Osteoblast (primary cell): ENCODE measurements around the gene TRIM14. TPM values are rescaled to one million over a fixed set of nuclear protein-coding genes. Genes with fewer than 3 reads are reported as not detected.

ENCODE experiments used
- DNase-seq: peaks from one replicate; pipeline ENCODE4 v3.0.0; 2011; ENCODE audit warnings: low spot score, mixed read lengths; ENCODE audit not compliant: insufficient read length; ENCODE audit errors: missing footprints
- H2AFZ ChIP-seq: 2 replicates; pipeline ENCODE4 v1.6.0; 2011; ENCODE audit warnings: mild to moderate bottlenecking, low read length
- H3K27ac ChIP-seq: 2 replicates; pipeline ENCODE4 v1.5.1; 2011; ENCODE audit warnings: mild to moderate bottlenecking, low read depth, low read length, moderate library complexity
- H3K27me3 ChIP-seq: 2 replicates; pipeline ENCODE4 v1.6.0; 2012; ENCODE audit warnings: mild to moderate bottlenecking, control low read depth, inconsistent platforms, low read length, moderate library complexity; ENCODE audit not compliant: insufficient read depth
- H3K36me3 ChIP-seq: 2 replicates; pipeline ENCODE4 v1.5.1; 2011; ENCODE audit warnings: mild to moderate bottlenecking, low read length, control low read depth, moderate library complexity; ENCODE audit not compliant: insufficient read depth
- H3K4me1 ChIP-seq: 2 replicates; pipeline ENCODE4 v1.5.1; 2011; ENCODE audit warnings: mild to moderate bottlenecking, low read length, control low read depth, moderate library complexity; ENCODE audit not compliant: insufficient read depth
- H3K4me2 ChIP-seq: 2 replicates; pipeline ENCODE4 v1.6.0; 2011; ENCODE audit warnings: mild to moderate bottlenecking, low read length; ENCODE audit not compliant: insufficient read depth
- H3K4me3 ChIP-seq: fragments of 200-600 bp; sonication (generic); 3 replicates; pipeline ENCODE4 v1.5.1; 2012; ENCODE audit warnings: mild to moderate bottlenecking, low read length, inconsistent platforms; ENCODE audit not compliant: insufficient read depth
- H3K79me2 ChIP-seq: 2 replicates; pipeline ENCODE4 v1.6.0; 2012; ENCODE audit warnings: mild to moderate bottlenecking, low read length, control low read depth, inconsistent platforms; ENCODE audit not compliant: insufficient read depth
- H3K9me3 ChIP-seq: 2 replicates; pipeline ENCODE4 v1.5.1; 2011; ENCODE audit warnings: low read depth, low read length, control low read depth
- H4K20me1 ChIP-seq: 2 replicates; pipeline ENCODE4 v1.6.0; 2012; ENCODE audit warnings: mild to moderate bottlenecking, low read length, control low read depth; ENCODE audit not compliant: insufficient read depth
- CTCF ChIP-seq: IDR thresholded peaks from 2 replicates; pipeline ENCODE4 v1.5.1; 2011; ENCODE audit warnings: mild to moderate bottlenecking, low read depth, low read length, moderate library complexity; ENCODE audit errors: extremely low read depth
- total RNA-seq: library from RNA; depleted of rRNA; stranded (reverse); fragments of >200 nt; gene quantifications from 2 replicates; pipeline ENCODE4 v1.2.3, GENCODE V29; 2012

The TRIM14 gene
- total RNA-seq, 1 donor = 1.1 TPM

- no peak for TF ChIP-seq CTCF
- peak within 1 kb of the TSS; percentile 89 for H2AFZ ChIP-seq
- H3K27ac ChIP-seq = peak within 1 kb of the TSS; percentile 88
- no peaks in the 10 kb centered on the region for H3K9me3 ChIP-seq
- peaks cover 7% of the 10 kb centered on the region for H3K36me3 ChIP-seq
- H3K27me3 ChIP-seq = no peaks in the 10 kb centered on the region
- H4K20me1 ChIP-seq = peaks cover 10% of the 10 kb centered on the region
- peak; percentile 97 for DNase-seq
- H3K4me1 ChIP-seq = peaks cover 22% of the 10 kb centered on the region
- peaks cover 40% of the 10 kb centered on the region for H3K79me2 ChIP-seq
- peak within 1 kb of the TSS; percentile 87 for H3K4me2 ChIP-seq
- H3K4me3 ChIP-seq = peak within 1 kb of the TSS; percentile 91
Measured at GRCh38 chr9:98056269-98057137, 62.5 kb downstream of the TRIM14 start, which contains the start of gene NANS. TSS of gene NANS (plus strand) at chr9:98056732. CDS start at chr9:98056809, 77 bp downstream.

GRCh38 chr9:98054376-98054951, 64.6 kb downstream of the TRIM14 start:
- Histone ChIP-seq H3K4me2 (no peak overlapping the region), H2AFZ (no peak overlapping the region), H3K36me3 (no peaks in the 10 kb centered on the region), H4K20me1 (peaks cover 8% of the 10 kb centered on the region), H3K4me3 (no peak overlapping the region), H3K27ac (no peak overlapping the region), H3K79me2 (peaks cover 27% of the 10 kb centered on the region), H3K9me3 (no peaks in the 10 kb centered on the region), H3K4me1 (peaks cover 15% of the 10 kb centered on the region), H3K27me3 (no peaks in the 10 kb centered on the region)
- TF ChIP-seq CTCF = no peak
- DNase-seq = no peak

GRCh38 chr9:98050351-98050750, 68.7 kb downstream of the TRIM14 start:
- DNase-seq = no peak
- Histone ChIP-seq H3K36me3 (no peaks in the 10 kb centered on the region), H3K79me2 (no peaks in the 10 kb centered on the region), H3K4me3 (no peak overlapping the region), H2AFZ (no peak overlapping the region), H4K20me1 (no peaks in the 10 kb centered on the region), H3K27ac (no peak overlapping the region), H3K9me3 (no peaks in the 10 kb centered on the region), H3K4me1 (no peaks in the 10 kb centered on the region), H3K4me2 (no peak overlapping the region), H3K27me3 (no peaks in the 10 kb centered on the region)
- TF ChIP-seq CTCF = no peak
